SK-N-SH (cell line): ENCODE data around the gene FYCO1. TPM values are rescaled to one million over a fixed set of nuclear protein-coding genes. Genes with fewer than 3 reads are reported as not detected.

Experiments
- CTCF ChIA-PET: fragments of 300-600, 350-600 bp; formaldehyde crosslinking; extraction: SDS; loops from one replicate; lab custom pipeline; 2021; lab: Yijun Ruan, JAX
- POLR2A ChIA-PET: fragments of 350-600 bp; sonication (Branson Sonifier 250); formaldehyde crosslinking; extraction: SDS; loops from one replicate; lab custom pipeline; 2020; ENCODE audit warnings: antibody characterized with exemption, inconsistent platforms; lab: Yijun Ruan, JAX
- DNase-seq: peaks from one replicate; pipeline ENCODE4 v3.0.0; 2012
- H2AFZ ChIP-seq: fragments of 200-600 bp; sonication (generic); 2 replicates; pipeline ENCODE4 v1.8.1; 2016; ENCODE audit warnings: antibody characterized with exemption, mild to moderate bottlenecking, low read depth
- H3F3A ChIP-seq: fragments of 200-600 bp; sonication (generic); replicated peaks from 2 replicates; pipeline ENCODE3; 2016; ENCODE audit warnings: antibody characterized with exemption, mild to moderate bottlenecking; ENCODE audit not compliant: insufficient read depth
- H3K27ac ChIP-seq, 2 experiments: fragments of 200-500 bp in 1 of 2; fragments of 200-600 bp in 1 of 2; sonication (Bioruptor generic) in 1 of 2; sonication (generic), shearing (Covaris generic) in 1 of 2; 2 replicates each; pipeline versions ENCODE4 v1.5.1 to v1.6.1; 2014 to 2016; ENCODE audit warnings: low read depth in 2 of 2, inconsistent platforms in 1 of 2, low read length in 1 of 2, mild to moderate bottlenecking in 1 of 2, mixed read lengths in 1 of 2
- H3K27me3 ChIP-seq: fragments of 200-600 bp; sonication (generic), shearing (Covaris generic); 2 replicates; pipeline ENCODE4 v1.6.1; 2016; ENCODE audit warnings: mixed run types; ENCODE audit not compliant: insufficient read depth
- H3K36me3 ChIP-seq, 2 experiments: fragments of 200-500 bp in 1 of 2; fragments of 200-600 bp in 1 of 2; sonication (Bioruptor generic) in 1 of 2; sonication (generic) in 1 of 2; replicated peaks in 1 of 2; 2 replicates each; pipeline versions ENCODE3 to v1.5.1; 2014 to 2016; ENCODE audit warnings: low read length in 1 of 2, mild to moderate bottlenecking in 1 of 2; ENCODE audit not compliant: insufficient read depth in 2 of 2, control insufficient read depth in 1 of 2
- H3K4me1 ChIP-seq, 2 experiments: fragments of 200-500 bp in 1 of 2; fragments of 200-600 bp in 1 of 2; sonication (Bioruptor generic) in 1 of 2; sonication (generic), shearing (Covaris generic) in 1 of 2; 2 replicates each; pipeline versions ENCODE4 v1.5.1 to v1.6.1; 2014 to 2016; ENCODE audit warnings: low read depth in 1 of 2, low read length in 1 of 2, mixed run types in 1 of 2; ENCODE audit not compliant: insufficient read depth in 2 of 2, control insufficient read depth in 1 of 2
- H3K4me2 ChIP-seq: fragments of 200-600 bp; sonication (generic), shearing (Covaris generic); 2 replicates; pipeline ENCODE4 v1.6.1; 2017; ENCODE audit warnings: mixed run types
- H3K4me3 ChIP-seq, 2 experiments: fragments of 200-500 bp in 1 of 2; fragments of 200-600 bp in 1 of 2; sonication (Bioruptor generic) in 1 of 2; sonication (generic), shearing (Covaris generic) in 1 of 2; 2 replicates each; pipeline versions ENCODE4 v1.5.1 to v1.8.1; 2014 to 2016; ENCODE audit warnings: low read depth in 2 of 2, inconsistent platforms in 1 of 2, low read length in 1 of 2, mild to moderate bottlenecking in 1 of 2, mixed read lengths in 1 of 2, moderate library complexity in 1 of 2
- H3K79me2 ChIP-seq: fragments of 200-600 bp; sonication (generic); 2 replicates; pipeline ENCODE4 v1.8.1; 2017; ENCODE audit warnings: mild to moderate bottlenecking; ENCODE audit not compliant: insufficient read depth
- H3K9ac ChIP-seq: fragments of 200-600 bp; sonication (generic); 2 replicates; pipeline ENCODE4 v1.6.1; 2017; ENCODE audit warnings: mixed run types
- H3K9me2 ChIP-seq: fragments of 200-600 bp; sonication (generic); 2 replicates; pipeline ENCODE4 v1.6.1; 2017; ENCODE audit warnings: mixed run types
- H3K9me3 ChIP-seq: fragments of 200-600 bp; sonication (generic); 2 replicates; pipeline ENCODE4 v1.6.1; 2017; ENCODE audit warnings: mixed run types, mild to moderate bottlenecking, moderate library complexity
- H4K20me1 ChIP-seq: fragments of 200-600 bp; sonication (generic); 2 replicates; pipeline ENCODE4 v1.6.1; 2017; ENCODE audit warnings: mild to moderate bottlenecking, mixed run types; ENCODE audit not compliant: insufficient read depth
- CHD2 ChIP-seq: fragments of 150-350 bp; IDR thresholded peaks from 2 replicates; pipeline ENCODE4 v1.6.1; 2018; ENCODE audit warnings: low read length; ENCODE audit not compliant: partially characterized antibody
- ELF1 ChIP-seq: IDR thresholded peaks from 2 replicates; pipeline ENCODE4 v1.4.0; 2012
- EP300 ChIP-seq, 2 experiments: IDR thresholded peaks; 2 replicates each; pipeline versions ENCODE4 v1.4.0 to v1.6.1; 2012; ENCODE audit warnings: borderline replicate concordance in 1 of 2, low read depth in 1 of 2, low read length in 1 of 2
- FOXM1 ChIP-seq: IDR thresholded peaks from 2 replicates; pipeline ENCODE4 v1.4.0; 2012; ENCODE audit warnings: low read depth, mild to moderate bottlenecking
- GABPA ChIP-seq: IDR thresholded peaks from 2 replicates; pipeline ENCODE4 v1.4.0; 2012; ENCODE audit warnings: low read depth, mild to moderate bottlenecking
- GATA2 ChIP-seq: sonication (generic); formaldehyde crosslinking; IDR thresholded peaks from 2 replicates; pipeline ENCODE4 v1.5.0; 2020; ENCODE audit warnings: mild to moderate bottlenecking, missing genetic modification reagents
- MAX ChIP-seq: IDR thresholded peaks from 2 replicates; pipeline ENCODE4 v1.4.0; 2012; ENCODE audit warnings: low read depth
- MXI1 ChIP-seq: IDR thresholded peaks from 2 replicates; pipeline ENCODE4 v1.6.1; 2012; ENCODE audit warnings: mild to moderate bottlenecking, low read depth, low read length, improper control_type of control experiment
- POLR2AphosphoS5 ChIP-seq: IDR thresholded peaks from 2 replicates; pipeline ENCODE4 v1.6.1; 2012; ENCODE audit warnings: low read depth, low read length
- RFX5 ChIP-seq: IDR thresholded peaks from 2 replicates; pipeline ENCODE4 v1.6.1; 2012; ENCODE audit warnings: mild to moderate bottlenecking, improper control_type of control experiment, low read length
- RXRA ChIP-seq: IDR thresholded peaks from 2 replicates; pipeline ENCODE4 v1.4.0; 2012; ENCODE audit warnings: low read depth, mild to moderate bottlenecking, borderline replicate concordance
- TAF1 ChIP-seq: IDR thresholded peaks from 2 replicates; pipeline ENCODE4 v1.6.1; 2012; ENCODE audit warnings: low read depth, mild to moderate bottlenecking, low read length, moderate library complexity, borderline replicate concordance
- TEAD4 ChIP-seq: IDR thresholded peaks from 2 replicates; pipeline ENCODE4 v1.4.0; 2012; ENCODE audit warnings: mild to moderate bottlenecking, borderline replicate concordance; ENCODE audit not compliant: insufficient read depth
- YY1 ChIP-seq: IDR thresholded peaks from 2 replicates; pipeline ENCODE4 v1.4.0; 2012; ENCODE audit warnings: low read depth, mild to moderate bottlenecking
- WGBS: methylation state at CpG from one replicate; pipeline ENCODE4 v1.1.6; 2017; ENCODE audit warnings: low lambda C conversion rate; 5-methylcytosine and 5-hydroxymethylcytosine counted together
- polyA plus RNA-seq, 3 experiments: library from polyadenylated mRNA; depleted of rRNA; stranded (reverse); fragments of >200 nt; gene quantifications; 2 replicates each; pipeline ENCODE4 v1.2.3, GENCODE V29; 2012
- TF ChIP-seq, protein P1 (sequence below): IDR thresholded peaks from 2 replicates; pipeline ENCODE4 v1.4.0; 2012; ENCODE audit warnings: low read depth, borderline replicate concordance

Gene FYCO1
- polyA plus RNA-seq, 1 of the 3 experiments (the other 2 are of a cell fraction): 5.5 TPM

DNA sequence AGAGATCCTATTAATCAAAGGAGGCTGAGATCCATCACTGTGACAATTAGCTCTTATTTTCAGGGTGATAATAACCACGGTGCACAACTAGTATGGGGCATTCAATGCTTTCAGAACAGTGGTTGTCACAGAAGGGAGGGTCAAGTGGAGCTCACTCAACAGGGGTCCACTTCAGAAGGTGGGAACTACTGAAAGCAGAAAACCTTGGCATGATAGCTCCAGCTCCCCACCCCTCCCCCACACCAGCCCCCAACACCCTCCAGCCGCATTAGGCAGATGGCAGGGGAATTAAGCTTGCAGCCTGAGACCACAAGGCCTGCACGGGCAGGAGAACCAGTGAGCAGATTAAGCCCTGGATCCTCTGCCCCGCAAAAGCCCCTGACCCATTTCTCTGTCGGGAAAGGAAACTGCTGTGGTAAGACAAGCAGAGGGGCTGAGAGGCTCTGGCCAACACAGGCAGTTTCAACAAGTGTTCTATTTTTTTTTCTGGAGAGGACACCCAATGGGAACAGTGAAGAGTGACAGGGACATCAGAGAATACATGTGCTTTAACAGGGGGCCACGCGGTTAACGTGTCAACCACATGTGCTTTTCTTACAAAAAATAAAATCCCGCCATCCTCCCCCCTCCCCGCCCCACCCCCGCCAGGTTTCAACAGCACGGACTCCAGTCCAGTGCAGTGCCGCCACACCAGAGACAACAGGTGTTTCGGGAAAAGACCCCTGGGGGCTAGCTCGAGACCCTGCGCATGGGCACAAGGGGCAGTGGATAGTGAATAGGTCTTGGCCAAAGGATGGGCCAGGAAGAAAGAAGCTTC lies 997 bp downstream of the FYCO1 start:
- no peaks in the 10 kb centered on the region for H3K9me3 ChIP-seq
- TF ChIP-seq MXI1 (peak; percentile 62; the same call in 1 of the 2 replicates), MAX (0 out of 2 replicates have a peak, but pooled peaks have one; percentile 17), ELF1 (no peak), GATA2 (CRISPR knock-in tag) (no peak)
- TF ChIP-seq, all 33 proteins: peak for 2
- DNase-seq: peak; percentile 59
- ChIA-PET CTCF (interaction anchor here (0.5 to 2.7 kb wide), 4 partner anchors 9 to 233 kb away, joined by 3 to 7 read pairs (median 4); no protein-coding TSS in a partner anchor), POLR2A (no interaction called here)
- 13% methylated on average over 14 of the region's 16 CpGs for WGBS
- Histone ChIP-seq H3K9ac (peak overlapping the region; percentile 83), H3K4me1 (peaks cover 8 to 21% of the 10 kb centered on the region in 2 experiments; a peak in 3 of 4 replicates), H2AFZ (peak overlapping the region; percentile 99), H3K4me3 (peak overlapping the region; percentile 94 to 97), H3F3A (peaks cover 11% of the 10 kb centered on the region), H3K79me2 (peaks cover 10% of the 10 kb centered on the region; the same call in 1 of the 2 replicates), H3K27ac (no peak overlapping the region; a peak in 1 of 4 replicates), H3K27me3 (no peaks in the 10 kb centered on the region; the same call in 1 of the 2 replicates), H3K9me2 (no peaks in the 10 kb centered on the region), H3K36me3 (no peaks in the 10 kb centered on the region), H4K20me1 (no peaks in the 10 kb centered on the region), H3K4me2 (peak overlapping the region; percentile 98)

DNA sequence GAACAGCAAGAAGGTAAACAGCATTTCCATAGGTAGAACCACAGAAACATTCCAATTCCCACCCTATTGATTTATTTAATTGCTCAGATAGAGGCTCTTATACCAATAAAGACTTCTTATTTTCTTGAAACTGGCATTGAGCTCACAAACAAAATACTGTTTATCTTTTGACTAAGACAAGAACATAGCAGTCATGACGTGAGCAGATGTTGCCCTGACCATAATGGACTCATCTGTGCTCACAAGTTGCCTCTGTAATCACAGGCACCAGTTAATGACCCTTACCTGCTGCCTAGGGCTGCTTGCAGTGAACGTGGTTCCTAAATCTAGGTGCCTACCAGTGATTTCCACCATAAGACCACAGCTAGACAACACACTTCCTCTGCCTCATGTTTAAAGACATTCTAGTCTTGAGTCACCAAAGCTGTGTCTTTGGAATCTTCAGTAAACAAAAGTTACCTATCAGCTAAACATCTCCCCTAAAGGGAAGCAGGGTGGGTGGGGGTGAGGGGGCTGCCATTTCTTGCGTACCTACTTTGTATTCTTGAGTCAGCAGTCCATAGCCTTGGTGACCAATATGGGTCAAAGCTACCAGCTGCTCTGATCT lies 2.1 kb downstream of the FYCO1 start:
- TF ChIP-seq FOXM1 (no peak), MXI1 (no peak), RXRA (no peak), MAX (no peak), YY1 (no peak), TAF1 (no peak), ELF1 (no peak), GABPA (no peak), RFX5 (no peak), CHD2 (no peak), POLR2AphosphoS5 (no peak), TEAD4 (no peak), EP300 (IDR thresholded peaks at IDR 0.05; ENCODE audit: borderline replicate concordance in 1 of 2, low read depth in 1 of 2, low read length in 1 of 2) (no peak)
- TF ChIP-seq, protein P1, sequence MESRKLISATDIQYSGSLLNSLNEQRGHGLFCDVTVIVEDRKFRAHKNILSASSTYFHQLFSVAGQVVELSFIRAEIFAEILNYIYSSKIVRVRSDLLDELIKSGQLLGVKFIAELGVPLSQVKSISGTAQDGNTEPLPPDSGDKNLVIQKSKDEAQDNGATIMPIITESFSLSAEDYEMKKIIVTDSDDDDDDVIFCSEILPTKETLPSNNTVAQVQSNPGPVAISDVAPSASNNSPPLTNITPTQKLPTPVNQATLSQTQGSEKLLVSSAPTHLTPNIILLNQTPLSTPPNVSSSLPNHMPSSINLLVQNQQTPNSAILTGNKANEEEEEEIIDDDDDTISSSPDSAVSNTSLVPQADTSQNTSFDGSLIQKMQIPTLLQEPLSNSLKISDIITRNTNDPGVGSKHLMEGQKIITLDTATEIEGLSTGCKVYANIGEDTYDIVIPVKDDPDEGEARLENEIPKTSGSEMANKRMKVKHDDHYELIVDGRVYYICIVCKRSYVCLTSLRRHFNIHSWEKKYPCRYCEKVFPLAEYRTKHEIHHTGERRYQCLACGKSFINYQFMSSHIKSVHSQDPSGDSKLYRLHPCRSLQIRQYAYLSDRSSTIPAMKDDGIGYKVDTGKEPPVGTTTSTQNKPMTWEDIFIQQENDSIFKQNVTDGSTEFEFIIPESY: no peak
- POLR2A ChIA-PET: interaction anchor here (0.9 kb wide), 1 partner anchor 9 kb away, joined by 3 read pairs; no protein-coding TSS in a partner anchor
- H2AFZ ChIP-seq: no peak overlapping the region
- H3K4me1 ChIP-seq: peaks cover 8 to 29% of the 10 kb centered on the region in 2 experiments
- no peaks in the 10 kb centered on the region for H3K9me2 ChIP-seq
- no peak overlapping the region for H3K4me3 ChIP-seq
- H4K20me1 ChIP-seq: no peaks in the 10 kb centered on the region
- WGBS: 98% methylated on average over 3 of the region's 3 CpGs
- DNase-seq: no peak
- peak overlapping the region; percentile 26; the same call in 1 of the 2 replicates for H3K4me2 ChIP-seq
- CTCF ChIA-PET: interaction anchor here (0.5 to 1.7 kb wide), 3 partner anchors 10 to 232 kb away, joined by 3 to 5 read pairs (median 3); no protein-coding TSS in a partner anchor
- H3K27me3 ChIP-seq: no peaks in the 10 kb centered on the region; the same call in 1 of the 2 replicates
- H3K36me3 ChIP-seq: no peaks in the 10 kb centered on the region
- peaks cover 13% of the 10 kb centered on the region; the same call in 1 of the 2 replicates for H3K79me2 ChIP-seq
- H3F3A ChIP-seq: peaks cover 11% of the 10 kb centered on the region
- no peaks in the 10 kb centered on the region for H3K9me3 ChIP-seq
- peak overlapping the region in 1 of 2 experiments; percentile 52; a peak in 2 of 4 replicates for H3K27ac ChIP-seq
- H3K9ac ChIP-seq: no peak overlapping the region
